PC-3 (cell line): ENCODE results near the gene TAC4. TPM values are rescaled to one million over a fixed set of nuclear protein-coding genes. Genes with fewer than 3 reads are reported as not detected.
A peak's percentile ranks its signal among the peaks of the same experiment; 100 is the strongest.

ENCODE experiments used
- ATAC-seq: fragments of 200-7000 bp; cut with Tn5 transposase; 2 replicates; pipeline ENCODE4 v1.9.1; 2020; ENCODE audit warnings: mild to moderate bottlenecking, moderate library complexity
- BruUV-seq: library from RNA; stranded (reverse); fragments of 400-500 nt; replicated peaks from 2 replicates; lab custom pipeline; 2021; lab: Mats Ljungman, UMichigan
- CTCF ChIA-PET: fragments of 300-600 bp; sonication (Branson Sonifier 250); formaldehyde crosslinking; loops from one replicate; lab custom pipeline; 2022; ENCODE audit warnings: antibody characterized with exemption; lab: Charles Lee
- POLR2A ChIA-PET: fragments of 300-600 bp; sonication (Branson Sonifier 250); formaldehyde crosslinking; loops from one replicate; lab custom pipeline; 2022; ENCODE audit warnings: antibody characterized with exemption; ENCODE audit not compliant: unreplicated experiment; lab: Charles Lee
- DNase-seq: peaks from one replicate; pipeline ENCODE4 v3.0.0-alpha.2; 2015
- H2AFZ ChIP-seq: fragments of 300-600 bp; sonication (generic); 2 replicates; pipeline ENCODE4 v1.6.0; 2016; ENCODE audit warnings: antibody characterized with exemption, low read length
- H3F3A ChIP-seq: fragments of 300-600 bp; sonication (generic); one replicate; pipeline ENCODE4 v1.6.0; 2017; ENCODE audit warnings: antibody characterized with exemption, low read length, control low read depth, mild to moderate bottlenecking; ENCODE audit not compliant: unreplicated experiment
- H3K27ac ChIP-seq: fragments of 300-600 bp; sonication (generic); 2 replicates; pipeline ENCODE4 v1.5.1; 2016; ENCODE audit warnings: mild to moderate bottlenecking, low read length
- H3K27me3 ChIP-seq: fragments of 300-600 bp; sonication (generic); 2 replicates; pipeline ENCODE4 v1.6.1; 2016; ENCODE audit warnings: low read length, mixed read lengths
- H3K36me3 ChIP-seq: fragments of 300-600 bp; sonication (generic); 2 replicates; pipeline ENCODE4 v1.6.1; 2016; ENCODE audit warnings: low read depth, mixed run types, low read length, mixed read lengths
- H3K4me1 ChIP-seq: fragments of 300-600 bp; sonication (generic); 2 replicates; pipeline ENCODE4 v1.5.1; 2016; ENCODE audit warnings: low read length; ENCODE audit not compliant: insufficient read depth
- H3K4me2 ChIP-seq: fragments of 300-600 bp; sonication (generic); 2 replicates; pipeline ENCODE4 v1.6.0; 2016; ENCODE audit warnings: low read length
- H3K4me3 ChIP-seq: fragments of 300-600 bp; sonication (generic); 2 replicates; pipeline ENCODE4 v1.5.1; 2016; ENCODE audit warnings: mild to moderate bottlenecking, low read length, mixed read lengths
- H3K79me2 ChIP-seq: fragments of 300-600 bp; sonication (generic); 2 replicates; pipeline ENCODE4 v1.6.1; 2017; ENCODE audit warnings: low read length, mixed read lengths
- H3K9ac ChIP-seq: fragments of 300-600 bp; sonication (generic); 2 replicates; pipeline ENCODE4 v1.6.0; 2016; ENCODE audit warnings: mild to moderate bottlenecking, low read length
- H3K9me2 ChIP-seq: fragments of 300-600 bp; sonication (generic); replicated peaks from 2 replicates; pipeline ENCODE4 v1.6.1; 2016; ENCODE audit warnings: mixed run types, low read length, mixed read lengths
- H3K9me3 ChIP-seq: fragments of 300-600 bp; sonication (generic); 2 replicates; pipeline ENCODE4 v1.6.1; 2016; ENCODE audit warnings: low read length, mixed read lengths
- H4K20me1 ChIP-seq: fragments of 300-600 bp; sonication (generic); 2 replicates; pipeline ENCODE4 v1.6.1; 2016; ENCODE audit warnings: low read length, mixed read lengths
- CTCF ChIP-seq: fragments of 300-600 bp; sonication (generic); conservative IDR thresholded peaks from 2 replicates; pipeline ENCODE4 v1.5.1; 2017; ENCODE audit warnings: antibody characterized with exemption, low read depth, mild to moderate bottlenecking, low read length
- EZH2 ChIP-seq: fragments of 300-600 bp; sonication (generic); IDR thresholded peaks from one replicate; pipeline ENCODE4 v1.6.1; 2017; ENCODE audit warnings: antibody characterized with exemption, mild to moderate bottlenecking, low read length; ENCODE audit not compliant: unreplicated experiment
- EZH2phosphoT487 ChIP-seq: fragments of 300-600 bp; sonication (generic); IDR thresholded peaks from 2 replicates; pipeline ENCODE4 v1.6.1; 2018; ENCODE audit warnings: mild to moderate bottlenecking, antibody characterized with exemption, low read length, borderline replicate concordance
- intact Hi-C: fragments of 100-400 bp; cut with micrococcal nuclease; formaldehyde crosslinking; loops from 2 replicates; pipeline ENCODE4 v1.9.0; 2023
- total RNA-seq: library from RNA; depleted of rRNA; stranded (reverse); fragments of >200 nt; gene quantifications from 2 replicates; pipeline ENCODE4 v1.2.3, GENCODE V29; 2014

The TAC4 gene
- total RNA-seq, 1 experiment from 2014 or later, result not detected

DNA sequence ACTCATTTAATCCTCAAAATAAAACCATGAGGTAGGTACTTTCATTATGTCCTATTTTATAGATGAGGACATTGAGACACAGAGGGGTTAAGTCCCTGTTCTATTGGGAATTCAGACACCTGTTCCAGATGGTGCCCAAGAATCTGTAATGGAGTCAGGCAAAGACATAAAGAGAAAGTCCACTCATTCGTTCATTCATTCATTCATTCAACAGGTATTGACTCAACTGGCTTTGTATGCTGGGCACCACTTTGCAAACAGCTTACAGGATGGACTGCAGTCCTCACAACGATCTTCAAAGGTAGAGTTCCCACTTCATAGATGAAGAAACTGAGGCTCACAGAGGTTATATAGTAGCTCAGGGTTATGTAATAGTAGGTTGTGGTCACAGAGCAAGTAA is 47.9 kb upstream of the TAC4 start:
- CTCF ChIA-PET, result no interaction called here
- no peak for ATAC-seq
- Histone ChIP-seq H3K9ac (no peak overlapping the region), H3K36me3 (no peaks in the 10 kb centered on the region), H3K27ac (no peak overlapping the region), H3K4me3 (no peak overlapping the region), H3K79me2 (no peaks in the 10 kb centered on the region), H3K9me3 (no peaks in the 10 kb centered on the region), H2AFZ (no peak overlapping the region), H4K20me1 (no peaks in the 10 kb centered on the region), H3K4me1 (no peaks in the 10 kb centered on the region), H3K27me3 (no peaks in the 10 kb centered on the region), H3K4me2 (no peak overlapping the region), H3K9me2 (no peaks in the 10 kb centered on the region), H3F3A (no peaks in the 10 kb centered on the region)
- no peak for DNase-seq
- intact Hi-C loops, result no loop called here
- no peak for TF ChIP-seq EZH2phosphoT487
- no peak for TF ChIP-seq EZH2
- no peak for TF ChIP-seq CTCF
- POLR2A ChIA-PET, result no interaction called here
- BruUV-seq, result no TSS peak

- Histone ChIP-seq H3K36me3 (no peaks in the 10 kb centered on the region), H3K4me3 (no peak overlapping the region), H2AFZ (no peak overlapping the region), H3K4me1 (no peaks in the 10 kb centered on the region), H3K4me2 (no peak overlapping the region), H4K20me1 (no peaks in the 10 kb centered on the region), H3K9me3 (no peaks in the 10 kb centered on the region), H3K27ac (no peak overlapping the region), H3K9ac (no peak overlapping the region), H3K9me2 (no peaks in the 10 kb centered on the region), H3F3A (no peaks in the 10 kb centered on the region), H3K79me2 (no peaks in the 10 kb centered on the region), H3K27me3 (no peaks in the 10 kb centered on the region)
- ATAC-seq (peak; percentile 10; the same call in 1 of the 2 replicates), DNase-seq (no peak)
- BruUV-seq, result no TSS peak
- ChIA-PET POLR2A (no interaction called here), CTCF (no interaction called here)
- intact Hi-C loops, result no loop called here
- TF ChIP-seq EZH2, result no peak
- no peak for TF ChIP-seq EZH2phosphoT487
- no peak for TF ChIP-seq CTCF
Measured at GRCh38 chr17:49894761-49895160, 46.9 kb upstream of the TAC4 start.

DNA sequence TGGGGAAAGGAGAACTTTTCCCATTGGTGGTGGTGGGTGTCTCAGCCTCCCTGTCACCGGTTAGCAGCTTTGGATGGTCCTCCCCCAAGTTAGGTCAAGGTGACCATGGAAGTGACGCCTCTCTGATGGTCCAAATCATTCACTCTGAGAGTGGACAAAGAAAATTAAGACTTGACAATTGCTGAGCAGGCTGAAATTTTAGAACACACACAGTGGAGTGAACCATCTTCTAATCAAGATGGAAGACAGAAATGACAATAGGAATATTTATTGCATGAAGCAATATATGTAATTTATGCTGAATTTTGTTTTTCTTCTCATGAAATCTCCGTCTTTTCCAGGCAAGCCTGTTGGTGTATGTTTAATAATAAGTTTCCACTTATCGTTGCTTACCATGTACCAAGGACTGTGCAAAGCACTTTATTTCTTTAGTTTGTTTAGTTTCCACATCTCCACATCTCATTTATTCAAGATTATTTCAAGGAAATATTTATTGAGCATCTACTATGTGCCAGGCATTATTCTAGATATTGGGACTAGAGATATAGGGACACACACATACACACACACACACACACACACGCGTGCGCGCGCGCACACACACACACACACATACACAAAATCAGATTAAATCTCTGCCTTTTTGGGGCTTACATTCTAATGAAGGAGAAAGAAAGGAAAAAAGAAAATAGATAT is 44.0 kb upstream of the TAC4 start:
- no peak for TF ChIP-seq EZH2
- TF ChIP-seq CTCF, result no peak
- no peak overlapping the region for H3K4me2 ChIP-seq
- no peaks in the 10 kb centered on the region for H3K9me3 ChIP-seq
- H3K36me3 ChIP-seq, result no peaks in the 10 kb centered on the region
- intact Hi-C loops, result no loop called here
- no peaks in the 10 kb centered on the region for H3K79me2 ChIP-seq
- DNase-seq, result no peak
- H3K9ac ChIP-seq, result no peak overlapping the region
- H3K4me1 ChIP-seq, result peaks cover 14% of the 10 kb centered on the region
- H3K9me2 ChIP-seq, result no peaks in the 10 kb centered on the region
- ChIA-PET POLR2A (no interaction called here), CTCF (no interaction called here)
- H3K27me3 ChIP-seq, result no peaks in the 10 kb centered on the region
- no peaks in the 10 kb centered on the region for H4K20me1 ChIP-seq
- H3K27ac ChIP-seq, result no peak overlapping the region
- ATAC-seq, result no peak
- H2AFZ ChIP-seq, result no peak overlapping the region
- H3F3A ChIP-seq, result no peaks in the 10 kb centered on the region
- BruUV-seq, result no TSS peak
- no peak overlapping the region for H3K4me3 ChIP-seq
